ENCODE measurements around the gene PRODH2.
"Not testable (repeated sequence)": the region's sequence is repeated elsewhere in the genome, so short reads cannot be mapped to it uniquely, and the experiment has no call there.

Gene PRODH2

GRCh38 chr19:35796645-35797542 is 15.8 kb downstream of the PRODH2 start:
- no peak for DNase-seq (ENCODE audit: low read depth, low spot score)

GRCh38 chr19:35795564-35795963 is 17.1 kb downstream of the PRODH2 start:
- DNase-seq (ENCODE audit: low read depth, low spot score) = not testable (repeated sequence)

- DNase-seq (ENCODE audit: low read depth, low spot score) = no peak
Measured at GRCh38 chr19:35793381-35794165, 19.1 kb downstream of the PRODH2 start.

GRCh38 chr19:35792888-35793287 is 19.8 kb downstream of the PRODH2 start:
- DNase-seq (ENCODE audit: low read depth, low spot score) = no peak

- DNase-seq (ENCODE audit: low read depth, low spot score) = no peak
Measured at GRCh38 chr19:35792312-35792711, 20.3 kb downstream of the PRODH2 start.

GRCh38 chr19:35791814-35792279 is 20.8 kb downstream of the PRODH2 start:
- DNase-seq (ENCODE audit: low read depth, low spot score) = no peak

- no peak for DNase-seq (ENCODE audit: low read depth, low spot score)
Measured at GRCh38 chr19:35790981-35791813, 21.4 kb downstream of the PRODH2 start.

- no peak for DNase-seq (ENCODE audit: low read depth, low spot score)
Measured at GRCh38 chr19:35789978-35790944, 22.4 kb downstream of the PRODH2 start.

- no peak for DNase-seq (ENCODE audit: low read depth, low spot score)
Measured at GRCh38 chr19:35789195-35789977, 23.3 kb downstream of the PRODH2 start.

- no peak for DNase-seq (ENCODE audit: low read depth, low spot score)
Measured at GRCh38 chr19:35788205-35788960, 24.3 kb downstream of the PRODH2 start.

- no peak for DNase-seq (ENCODE audit: low read depth, low spot score)
Measured at GRCh38 chr19:35787227-35787799, 25.3 kb downstream of the PRODH2 start.

- DNase-seq (ENCODE audit: low read depth, low spot score) = no peak
Measured at GRCh38 chr19:35786299-35787160, 26.1 kb downstream of the PRODH2 start.

- DNase-seq (ENCODE audit: low read depth, low spot score) = no peak
Measured at GRCh38 chr19:35785339-35785627, 27.4 kb downstream of the PRODH2 start.

GRCh38 chr19:35784503-35785338 is 27.9 kb downstream of the PRODH2 start:
- DNase-seq (ENCODE audit: low read depth, low spot score) = peak; percentile 64

- no peak for DNase-seq (ENCODE audit: low read depth, low spot score)
Measured at GRCh38 chr19:35783469-35784434, 28.9 kb downstream of the PRODH2 start.

- no peak for DNase-seq (ENCODE audit: low read depth, low spot score)
Measured at GRCh38 chr19:35782589-35782988, 30.1 kb downstream of the PRODH2 start.
